HepG2 (cell line): ENCODE results near the gene IQGAP2. TPM values are rescaled to one million over a fixed set of nuclear protein-coding genes. Genes with fewer than 3 reads are reported as not detected.

Experiments
- E2F5 ChIP-seq: sonication (generic); formaldehyde crosslinking; conservative IDR thresholded peaks from 2 replicates; pipeline ENCODE4 v1.4.0; 2020; ENCODE audit warnings: missing genetic modification reagents
- EP300 ChIP-seq, 3 experiments: sonication (generic) in 1 of 3; formaldehyde crosslinking in 1 of 3; IDR thresholded peaks; 2 replicates each; pipeline versions ENCODE4 v1.5.1 to v1.6.1; 2011 to 2020; ENCODE audit warnings: low read depth in 2 of 3, low read length in 2 of 3, borderline replicate concordance in 1 of 3, improper control_type of control experiment in 1 of 3, mild to moderate bottlenecking in 1 of 3, missing genetic modification reagents in 1 of 3, moderate library complexity in 1 of 3
- FOSL2 ChIP-seq: sonication (generic); formaldehyde crosslinking; IDR thresholded peaks from 2 replicates; pipeline ENCODE4 v1.4.0; 2020; ENCODE audit warnings: missing genetic modification reagents
- FOXA3 ChIP-seq: IDR thresholded peaks from 2 replicates; pipeline ENCODE4 v1.6.1; 2016; ENCODE audit warnings: missing genetic modification reagents, missing compliant biosample characterization
- GFI1 ChIP-seq: sonication (generic); formaldehyde crosslinking; IDR thresholded peaks from 2 replicates; pipeline ENCODE4 v1.5.0; 2020; ENCODE audit warnings: missing genetic modification reagents, mild to moderate bottlenecking, borderline replicate concordance
- LCORL ChIP-seq, 2 experiments: fragments of 450-650 bp in 1 of 2; sonication (generic) in 1 of 2; formaldehyde crosslinking in 1 of 2; IDR thresholded peaks; 2 replicates each; pipeline versions ENCODE4 v1.5.0 to v1.6.1; 2017 to 2020; ENCODE audit warnings: antibody characterized with exemption in 1 of 2, missing genetic modification reagents in 1 of 2
- NFKBIZ ChIP-seq: IDR thresholded peaks from 2 replicates; pipeline ENCODE4 v1.6.1; 2018; ENCODE audit warnings: missing genetic modification reagents, missing compliant biosample characterization
- NR2F6 ChIP-seq, 2 experiments: IDR thresholded peaks; 2 replicates each; pipeline ENCODE4 v1.6.1; 2016; ENCODE audit warnings: antibody characterized with exemption in 1 of 2, mild to moderate bottlenecking in 1 of 2
- NR3C1 ChIP-seq: sonication (generic); formaldehyde crosslinking; IDR thresholded peaks from 2 replicates; pipeline ENCODE4 v1.4.0; 2020; ENCODE audit warnings: missing genetic modification reagents
- PPARG ChIP-seq: conservative IDR thresholded peaks from 2 replicates; pipeline ENCODE4 v1.6.1; 2016; ENCODE audit warnings: missing biosample characterization, missing genetic modification reagents
- RAD21 ChIP-seq: fragments of 450-650 bp; formaldehyde crosslinking; IDR thresholded peaks from 2 replicates; pipeline ENCODE4 v1.5.0; 2020; ENCODE audit warnings: mild to moderate bottlenecking
- STAT6 ChIP-seq: sonication (generic); formaldehyde crosslinking; IDR thresholded peaks from 2 replicates; pipeline ENCODE4 v1.4.0; 2020; ENCODE audit warnings: missing genetic modification reagents, mild to moderate bottlenecking, borderline replicate concordance
- TCF7L2 ChIP-seq: IDR thresholded peaks from 2 replicates; pipeline ENCODE4 v1.6.1; 2011; ENCODE audit warnings: mild to moderate bottlenecking, low read depth, low read length, moderate library complexity
- THRA ChIP-seq: sonication (generic); formaldehyde crosslinking; IDR thresholded peaks from 2 replicates; pipeline ENCODE4 v1.4.0; 2020; ENCODE audit warnings: missing genetic modification reagents, borderline replicate concordance
- ZBTB20 ChIP-seq: sonication (generic); formaldehyde crosslinking; IDR thresholded peaks from 2 replicates; pipeline ENCODE4 v1.8.1; 2023; ENCODE audit warnings: missing genetic modification reagents, low read depth, mild to moderate bottlenecking, borderline replicate concordance
- ZBTB46 ChIP-seq: sonication (generic); formaldehyde crosslinking; IDR thresholded peaks from 2 replicates; pipeline ENCODE4 v1.4.0; 2020; ENCODE audit warnings: mild to moderate bottlenecking, missing genetic modification reagents, borderline replicate concordance
- ZNF224 ChIP-seq: sonication (generic); formaldehyde crosslinking; IDR thresholded peaks from 2 replicates; pipeline ENCODE4 v1.5.0; 2020; ENCODE audit warnings: mild to moderate bottlenecking, missing genetic modification reagents
- ZNF337 ChIP-seq: sonication (generic); formaldehyde crosslinking; IDR thresholded peaks from 2 replicates; pipeline ENCODE4 v1.5.1; 2020; ENCODE audit warnings: missing genetic modification reagents, low read depth, mild to moderate bottlenecking, borderline replicate concordance
- ZNF788 ChIP-seq: sonication (generic); formaldehyde crosslinking; IDR thresholded peaks from 2 replicates; pipeline ENCODE4 v1.5.0; 2020; ENCODE audit warnings: mild to moderate bottlenecking, missing genetic modification reagents, borderline replicate concordance
- ZSCAN21 ChIP-seq: sonication (generic); formaldehyde crosslinking; IDR thresholded peaks from 2 replicates; pipeline ENCODE4 v1.8.0; 2022; ENCODE audit warnings: mild to moderate bottlenecking, missing genetic modification reagents, moderate library complexity, borderline replicate concordance
- polyA plus RNA-seq, 8 experiments: library from polyadenylated mRNA; depleted of rRNA in 3 of 8; stranded (reverse) in 7 of 8; unstranded in 1 of 8; fragments of >200 nt; fragmentation: Illumina TruSeq in 4 of 8; extraction: Trizol in 4 of 8; gene quantifications; 2 replicates each; pipeline versions ENCODE4 v1.2.1 to v1.2.3, GENCODE V29; 2011 to 2016; ENCODE audit warnings: low read depth in 4 of 8, missing spikeins in 1 of 8, mixed read lengths in 1 of 8; ENCODE audit not compliant: insufficient read depth in 1 of 8
- total RNA-seq, 5 experiments: library from RNA; depleted of rRNA; stranded (reverse); fragments of >200 nt; fragmentation: Illumina TruSeq; extraction: Trizol; gene quantifications; 2 replicates each; pipeline ENCODE4 v1.2.3, GENCODE V29; 2016; ENCODE audit warnings: low read depth in 1 of 5

IQGAP2 gene
- total and polyA plus RNA-seq, 2 of the 13 experiments (the other 11 are each of a cell fraction or from before 2014, with no cell fraction given), result 35.2 to 83.3 TPM

- TF ChIP-seq E2F5 (CRISPR knock-in tag), result no peak
- peak; percentile 26; the same call in 1 of the 2 replicates for TF ChIP-seq ZNF788
- no peak for TF ChIP-seq ZNF224
- peak; percentile 76 for TF ChIP-seq PPARG (CRISPR knock-in tag)
- peak in 1 of 2 experiments; percentile 29; a peak in 1 of 4 replicates for TF ChIP-seq EP300 (IDR thresholded peaks at IDR 0.05; ENCODE audit: low read depth in 2 of 2, low read length in 2 of 2)
- peak; percentile 41; the same call in 1 of the 2 replicates for TF ChIP-seq EP300 (CRISPR knock-in tag; IDR thresholded peaks at IDR 0.05; ENCODE audit: borderline replicate concordance)
- 0 out of 2 replicates have a peak, but pooled peaks have one; percentile 57 for TF ChIP-seq NFKBIZ (CRISPR knock-in tag)
- no peak for TF ChIP-seq ZNF337 (CRISPR knock-in tag)
- 0 out of 2 replicates have a peak, but pooled peaks have one; percentile 19 for TF ChIP-seq STAT6 (CRISPR knock-in tag)
- no peak for TF ChIP-seq NR3C1 (CRISPR knock-in tag)
- TF ChIP-seq TCF7L2, result no peak
- TF ChIP-seq FOXA3 (CRISPR knock-in tag), result peak; percentile 79
- no peak for TF ChIP-seq NR2F6 (IDR thresholded peaks at IDR 0.05)
- peak; percentile 71; the same call in 1 of the 2 replicates for TF ChIP-seq NR2F6 (CRISPR knock-in tag; IDR thresholded peaks at IDR 0.05)
- TF ChIP-seq ZBTB46, result no peak
- TF ChIP-seq FOSL2 (CRISPR knock-in tag), result 0 out of 2 replicates have a peak, but pooled peaks have one; percentile 48
- TF ChIP-seq THRA (CRISPR knock-in tag), result peak; percentile 40; the same call in 1 of the 2 replicates
- no peak for TF ChIP-seq RAD21
- TF ChIP-seq ZBTB20 (CRISPR knock-in tag), result peak; percentile 32; the same call in 1 of the 2 replicates
- no peak for TF ChIP-seq LCORL (IDR thresholded peaks at IDR 0.05)
- TF ChIP-seq LCORL (CRISPR knock-in tag; IDR thresholded peaks at IDR 0.05), result no peak; the same call in 1 of the 2 replicates
- no peak for TF ChIP-seq ZSCAN21 (CRISPR knock-in tag)
- no peak for TF ChIP-seq GFI1
These were observed 54.8 kb downstream of the IQGAP2 start (continued) for GRCh38 chr5:76457674-76458485.
